HG03354 (cell line): ENCODE measurements around the gene CCDC144A.
"Not testable (repeated sequence)": the region's sequence is repeated elsewhere in the genome, so short reads cannot be mapped to it uniquely, and the experiment has no call there.

Experiments
- ATAC-seq: cut with Tn5 transposase; IDR thresholded peaks from one replicate; pipeline ENCODE4 v1.9.1; 2021; ENCODE audit warnings: mild to moderate bottlenecking; ENCODE audit not compliant: unreplicated experiment, poor library complexity, severe bottlenecking

CCDC144A gene

GRCh38 chr17:16746571-16746970 is 56.5 kb downstream of the CCDC144A start:
- not testable (repeated sequence) for ATAC-seq

- not testable (repeated sequence) for ATAC-seq
Measured at GRCh38 chr17:16750515-16750914, 60.5 kb downstream of the CCDC144A start.

GRCh38 chr17:16751224-16751923 is 61.3 kb downstream of the CCDC144A start:
- ATAC-seq: not testable (repeated sequence)

- ATAC-seq: not testable (repeated sequence)
Measured at GRCh38 chr17:16751924-16752287, 61.9 kb downstream of the CCDC144A start.

- ATAC-seq: not testable (repeated sequence)
Measured at GRCh38 chr17:16757520-16757919, 67.5 kb downstream of the CCDC144A start.

- not testable (repeated sequence) for ATAC-seq
Measured at GRCh38 chr17:16758177-16758576, 68.1 kb downstream of the CCDC144A start.

- not testable (repeated sequence) for ATAC-seq
Measured at GRCh38 chr17:16768290-16769175, 78.5 kb downstream of the CCDC144A start.

- not testable (repeated sequence) for ATAC-seq
Measured at GRCh38 chr17:16772394-16773145, 82.5 kb downstream of the CCDC144A start.

- not testable (repeated sequence) for ATAC-seq
Measured at GRCh38 chr17:16773146-16773522, 83.1 kb downstream of the CCDC144A start.

GRCh38 chr17:16787851-16788250 is 97.8 kb downstream of the CCDC144A start:
- not testable (repeated sequence) for ATAC-seq

- not testable (repeated sequence) for ATAC-seq
Measured at GRCh38 chr17:16788889-16789536, 99.0 kb downstream of the CCDC144A start.

GRCh38 chr17:16789622-16790021 is 99.6 kb downstream of the CCDC144A start:
- not testable (repeated sequence) for ATAC-seq

- ATAC-seq: not testable (repeated sequence)
Measured at GRCh38 chr17:16790313-16790871, 100.4 kb downstream of the CCDC144A start.

- ATAC-seq: not testable (repeated sequence)
Measured at GRCh38 chr17:16794215-16794614, 104.2 kb downstream of the CCDC144A start.

- not testable (repeated sequence) for ATAC-seq
Measured at GRCh38 chr17:16795894-16796293, 105.9 kb downstream of the CCDC144A start.

GRCh38 chr17:16804851-16805250 is 114.8 kb downstream of the CCDC144A start:
- ATAC-seq: not testable (repeated sequence)

- ATAC-seq: not testable (repeated sequence)
Measured at GRCh38 chr17:16806599-16806998, 116.6 kb downstream of the CCDC144A start.

GRCh38 chr17:16807620-16808019 is 117.6 kb downstream of the CCDC144A start:
- ATAC-seq: not testable (repeated sequence)

- ATAC-seq: not testable (repeated sequence)
Measured at GRCh38 chr17:16810236-16810635, 120.2 kb downstream of the CCDC144A start.
